ENCODE data around the gene CFLAR. TPM values are rescaled to one million over a fixed set of nuclear protein-coding genes. Genes with fewer than 3 reads are reported as not detected.

CFLAR gene
- total and polyA plus RNA-seq, 2 of the 13 experiments (the other 11 are each of a cell fraction or from before 2014, with no cell fraction given): 43.8 to 92.1 TPM

DNA sequence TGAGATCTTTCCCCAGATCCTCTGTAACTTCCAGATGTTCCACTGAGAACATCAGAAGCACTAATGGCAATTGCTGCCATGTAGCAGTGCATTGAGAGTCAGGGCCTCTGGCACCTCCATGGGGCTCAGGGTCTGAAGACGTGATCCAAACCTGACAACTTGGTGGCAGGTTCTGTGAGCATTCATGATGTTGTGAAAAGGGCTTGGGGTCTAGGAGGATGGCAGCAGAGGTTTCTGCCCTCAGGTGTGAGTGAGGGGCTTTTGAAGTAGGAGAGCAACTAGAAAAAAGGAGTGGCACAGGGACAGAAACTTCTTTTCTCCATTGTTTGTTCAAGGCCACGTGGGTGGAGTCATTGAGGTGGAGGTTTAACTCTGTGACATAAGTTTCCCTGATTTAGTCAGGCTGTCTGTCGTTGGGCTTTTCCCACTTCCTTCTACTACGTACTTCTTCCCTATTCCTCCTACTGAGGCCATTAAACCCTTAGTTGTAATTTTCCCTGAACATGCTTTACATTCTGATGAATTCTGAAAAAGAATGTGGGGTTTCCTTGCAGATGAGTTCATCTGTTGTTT, 13.1 kb downstream of the CFLAR start (continued):
- TF ChIP-seq, protein P1, sequence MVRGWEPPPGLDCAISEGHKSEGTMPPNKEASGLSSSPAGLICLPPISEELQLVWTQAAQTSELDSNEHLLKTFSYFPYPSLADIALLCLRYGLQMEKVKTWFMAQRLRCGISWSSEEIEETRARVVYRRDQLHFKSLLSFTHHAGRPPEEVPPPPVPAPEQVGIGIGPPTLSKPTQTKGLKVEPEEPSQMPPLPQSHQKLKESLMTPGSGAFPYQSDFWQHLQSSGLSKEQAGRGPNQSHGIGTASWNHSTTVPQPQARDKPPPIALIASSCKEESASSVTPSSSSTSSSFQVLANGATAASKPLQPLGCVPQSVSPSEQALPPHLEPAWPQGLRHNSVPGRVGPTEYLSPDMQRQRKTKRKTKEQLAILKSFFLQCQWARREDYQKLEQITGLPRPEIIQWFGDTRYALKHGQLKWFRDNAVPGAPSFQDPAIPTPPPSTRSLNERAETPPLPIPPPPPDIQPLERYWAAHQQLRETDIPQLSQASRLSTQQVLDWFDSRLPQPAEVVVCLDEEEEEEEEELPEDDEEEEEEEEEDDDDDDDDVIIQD (CRISPR knock-in tag; IDR thresholded peaks at IDR 0.05; ENCODE audit: low read depth): no peak; the same call in 1 of the 2 replicates
- TF ChIP-seq, protein P2, sequence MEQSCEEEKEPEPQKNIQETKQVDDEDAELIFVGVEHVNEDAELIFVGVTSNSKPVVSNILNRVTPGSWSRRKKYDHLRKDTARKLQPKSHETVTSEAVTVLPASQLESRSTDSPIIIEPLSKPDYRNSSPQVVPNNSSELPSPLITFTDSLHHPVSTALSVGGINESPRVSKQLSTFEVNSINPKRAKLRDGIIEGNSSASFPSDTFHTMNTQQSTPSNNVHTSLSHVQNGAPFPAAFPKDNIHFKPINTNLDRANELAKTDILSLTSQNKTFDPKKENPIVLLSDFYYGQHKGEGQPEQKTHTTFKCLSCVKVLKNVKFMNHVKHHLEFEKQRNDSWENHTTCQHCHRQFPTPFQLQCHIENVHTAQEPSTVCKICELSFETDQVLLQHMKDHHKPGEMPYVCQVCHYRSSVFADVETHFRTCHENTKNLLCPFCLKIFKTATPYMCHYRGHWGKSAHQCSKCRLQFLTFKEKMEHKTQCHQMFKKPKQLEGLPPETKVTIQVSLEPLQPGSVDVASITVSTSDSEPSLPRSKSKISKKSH (CRISPR knock-in tag; IDR thresholded peaks at IDR 0.05; ENCODE audit: borderline replicate concordance): no peak
- TF ChIP-seq EZH2 (conservative IDR thresholded peaks at IDR 0.05; ENCODE audit: low read depth, low read length) (no peak), NCOA1 (CRISPR knock-in tag; IDR thresholded peaks at IDR 0.05) (no peak), ZNF552 (CRISPR knock-in tag; IDR thresholded peaks at IDR 0.05; ENCODE audit: borderline replicate concordance) (no peak), BORCS8-MEF2B (CRISPR knock-in tag; IDR thresholded peaks at IDR 0.05) (no peak), SMYD3 (CRISPR knock-in tag; IDR thresholded peaks at IDR 0.05) (no peak), ZNF17 (CRISPR knock-in tag; IDR thresholded peaks at IDR 0.05) (no peak), KDM4B (CRISPR knock-in tag; IDR thresholded peaks at IDR 0.05) (no peak), CBX5 (CRISPR knock-in tag; IDR thresholded peaks at IDR 0.05; ENCODE audit: borderline replicate concordance) (no peak), GPN1 (CRISPR knock-in tag; IDR thresholded peaks at IDR 0.05; ENCODE audit: borderline replicate concordance) (no peak), ZNF33B (CRISPR knock-in tag; IDR thresholded peaks at IDR 0.05) (no peak), ZSCAN25 (CRISPR knock-in tag; IDR thresholded peaks at IDR 0.05) (0 out of 2 replicates have a peak, but pooled peaks have one; percentile 25), SNRNP70 (IDR thresholded peaks at IDR 0.05; ENCODE audit: low read depth, low read length) (no peak), ZNF607 (CRISPR knock-in tag; IDR thresholded peaks at IDR 0.05; ENCODE audit: borderline replicate concordance) (no peak), MED1 (CRISPR knock-in tag; IDR thresholded peaks at IDR 0.05) (0 out of 2 replicates have a peak, but pooled peaks have one; percentile 32), ZNF619 (CRISPR knock-in tag; IDR thresholded peaks at IDR 0.05) (no peak), ZNF879 (CRISPR knock-in tag; IDR thresholded peaks at IDR 0.05) (no peak), ZNF564 (CRISPR knock-in tag; IDR thresholded peaks at IDR 0.05) (no peak), ZNF24 (IDR thresholded peaks at IDR 0.05) (no peak), ZNF598 (CRISPR knock-in tag; IDR thresholded peaks at IDR 0.05; ENCODE audit: borderline replicate concordance) (no peak), ZFP1 (CRISPR knock-in tag; IDR thresholded peaks at IDR 0.05) (0 out of 2 replicates have a peak, but pooled peaks have one; percentile 17), HNRNPK (IDR thresholded peaks at IDR 0.05; ENCODE audit: low read depth, low read length, poor library complexity, severe bottlenecking) (no peak), ZNF331 (CRISPR knock-in tag; IDR thresholded peaks at IDR 0.05) (no peak; the same call in 1 of the 2 replicates), SOX6 (IDR thresholded peaks at IDR 0.05) (no peak), SOX6 (CRISPR knock-in tag; IDR thresholded peaks at IDR 0.05) (peak; percentile 87)
- TF ChIP-seq, protein P3, sequence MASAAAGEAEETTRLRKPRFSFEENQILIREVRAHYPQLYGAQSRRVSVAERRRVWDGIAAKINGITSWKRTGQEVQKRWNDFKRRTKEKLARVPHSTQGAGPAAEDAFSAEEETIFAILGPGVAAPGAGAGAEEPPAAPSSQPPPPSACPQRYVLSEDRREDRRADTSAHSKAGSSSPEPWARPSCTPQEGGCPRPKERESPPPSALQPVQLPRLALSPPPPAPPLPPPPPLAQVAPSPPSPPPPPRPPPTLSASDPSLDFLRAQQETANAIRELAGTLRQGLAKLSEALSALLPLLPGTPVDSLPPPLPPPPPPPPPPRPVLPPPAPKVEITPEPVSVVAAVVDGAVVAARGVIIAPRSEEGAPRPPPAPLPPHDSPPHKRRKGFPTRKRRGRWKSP (CRISPR knock-in tag; IDR thresholded peaks at IDR 0.05): no peak
- TF ChIP-seq, protein P4, sequence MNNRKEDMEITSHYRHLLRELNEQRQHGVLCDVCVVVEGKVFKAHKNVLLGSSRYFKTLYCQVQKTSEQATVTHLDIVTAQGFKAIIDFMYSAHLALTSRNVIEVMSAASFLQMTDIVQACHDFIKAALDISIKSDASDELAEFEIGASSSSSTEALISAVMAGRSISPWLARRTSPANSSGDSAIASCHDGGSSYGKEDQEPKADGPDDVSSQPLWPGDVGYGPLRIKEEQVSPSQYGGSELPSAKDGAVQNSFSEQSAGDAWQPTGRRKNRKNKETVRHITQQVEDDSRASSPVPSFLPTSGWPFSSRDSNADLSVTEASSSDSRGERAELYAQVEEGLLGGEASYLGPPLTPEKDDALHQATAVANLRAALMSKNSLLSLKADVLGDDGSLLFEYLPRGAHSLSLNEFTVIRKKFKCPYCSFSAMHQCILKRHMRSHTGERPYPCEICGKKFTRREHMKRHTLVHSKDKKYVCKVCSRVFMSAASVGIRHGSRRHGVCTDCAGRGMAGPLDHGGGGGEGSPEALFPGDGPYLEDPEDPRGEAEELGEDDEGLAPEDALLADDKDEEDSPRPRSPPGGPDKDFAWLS (CRISPR knock-in tag; IDR thresholded peaks at IDR 0.05; ENCODE audit: borderline replicate concordance): no peak
